Measurements from ENCODE around the gene CIC. TPM values are rescaled to one million over a fixed set of nuclear protein-coding genes. Genes with fewer than 3 reads are reported as not detected.

CIC gene
- polyA plus RNA-seq, 2 of the 4 experiments (the other 2 are of a cell fraction): 7.2 to 56.4 TPM

- TF ChIP-seq CBX2 (IDR thresholded peaks at IDR 0.05; ENCODE audit: borderline replicate concordance, low read depth) (no peak), FOSB (CRISPR knock-in tag; IDR thresholded peaks at IDR 0.05) (no peak), REST (IDR thresholded peaks at IDR 0.05) (no peak), HMGXB4 (CRISPR knock-in tag; IDR thresholded peaks at IDR 0.05; ENCODE audit: borderline replicate concordance) (no peak; the same call in 1 of the 2 replicates), RCOR1 (IDR thresholded peaks at IDR 0.05; ENCODE audit: low read depth, low read length) (no peak), HOXB5 (CRISPR knock-in tag; IDR thresholded peaks at IDR 0.05) (no peak), NFE2L2 (conservative IDR thresholded peaks at IDR 0.05; ENCODE audit: low read length) (no peak), RNF2 (IDR thresholded peaks at IDR 0.05; ENCODE audit: borderline replicate concordance, low read depth) (no peak), POLR2AphosphoS2 (conservative IDR thresholded peaks at IDR 0.05; ENCODE audit: low read length) (0 out of 2 replicates have a peak, but pooled peaks have one; percentile 66), RFX5 (IDR thresholded peaks at IDR 0.05) (no peak), GATA3 (IDR thresholded peaks at IDR 0.05; ENCODE audit: borderline replicate concordance) (peak; percentile 50), FOSL2 (IDR thresholded peaks at IDR 0.05) (no peak), FOSL2 (CRISPR knock-in tag; IDR thresholded peaks at IDR 0.05) (no peak), CTCF (IDR thresholded peaks at IDR 0.05) (no peak; the same call in 2 of the 3 replicates), ESRRA (IDR thresholded peaks at IDR 0.05; ENCODE audit: borderline replicate concordance, low read length) (no peak; the same call in 1 of the 2 replicates), EHMT2 (IDR thresholded peaks at IDR 0.05; ENCODE audit: low read depth) (no peak), TP53 (CRISPR knock-in tag; IDR thresholded peaks at IDR 0.05) (no peak; the same call in 1 of the 2 replicates), CHD2 (IDR thresholded peaks at IDR 0.05; ENCODE audit: low read length, partially characterized antibody) (no peak), MAFK (IDR thresholded peaks at IDR 0.05; ENCODE audit: partially characterized antibody) (no peak), HOXA7 (CRISPR knock-in tag; IDR thresholded peaks at IDR 0.05) (no peak; the same call in 1 of the 2 replicates), EP300 (IDR thresholded peaks at IDR 0.05) (peak in 1 of 2 experiments; percentile 27; a peak in 1 of 5 replicates), JUNB (IDR thresholded peaks at IDR 0.05) (no peak), CHD4 (IDR thresholded peaks at IDR 0.05; ENCODE audit: borderline replicate concordance) (no peak), HDAC2 (IDR thresholded peaks at IDR 0.05) (no peak), RAD21 (conservative IDR thresholded peaks at IDR 0.05 in 1 of 2, IDR thresholded peaks at IDR 0.05 in 1 of 2) (no peak), MAX (IDR thresholded peaks at IDR 0.05) (peak; percentile 78), PBX3 (IDR thresholded peaks at IDR 0.05) (peak; percentile 64), PHF8 (IDR thresholded peaks at IDR 0.05; ENCODE audit: borderline replicate concordance, low read depth) (no peak; the same call in 1 of the 2 replicates)
These were observed 14.8 kb upstream of the CIC start (continued) for GRCh38 chr19:42254089-42254849.

All from A549 (cell line).